Activated T-cell treated with anti-CD3 and anti-CD28 coated beads for 1 hour (primary cell): ENCODE data around the gene SPRYD3.
"Not testable (repeated sequence)": the region's sequence is repeated elsewhere in the genome, so short reads cannot be mapped to it uniquely, and the experiment has no call there.

Experiments
- DNase-seq: peaks from one replicate; pipeline ENCODE4 v3.0.0-alpha.2; 2020; ENCODE audit warnings: low read depth

The SPRYD3 gene

GRCh38 chr12:53049571-53050318, 29.4 kb downstream of the SPRYD3 start, which contains the start of gene TNS2:
Gene TNS2, plus strand, starts transcription at chr12:53050065. Its CDS starts 121 bp downstream, at chr12:53050186.
- no peak for DNase-seq

DNA sequence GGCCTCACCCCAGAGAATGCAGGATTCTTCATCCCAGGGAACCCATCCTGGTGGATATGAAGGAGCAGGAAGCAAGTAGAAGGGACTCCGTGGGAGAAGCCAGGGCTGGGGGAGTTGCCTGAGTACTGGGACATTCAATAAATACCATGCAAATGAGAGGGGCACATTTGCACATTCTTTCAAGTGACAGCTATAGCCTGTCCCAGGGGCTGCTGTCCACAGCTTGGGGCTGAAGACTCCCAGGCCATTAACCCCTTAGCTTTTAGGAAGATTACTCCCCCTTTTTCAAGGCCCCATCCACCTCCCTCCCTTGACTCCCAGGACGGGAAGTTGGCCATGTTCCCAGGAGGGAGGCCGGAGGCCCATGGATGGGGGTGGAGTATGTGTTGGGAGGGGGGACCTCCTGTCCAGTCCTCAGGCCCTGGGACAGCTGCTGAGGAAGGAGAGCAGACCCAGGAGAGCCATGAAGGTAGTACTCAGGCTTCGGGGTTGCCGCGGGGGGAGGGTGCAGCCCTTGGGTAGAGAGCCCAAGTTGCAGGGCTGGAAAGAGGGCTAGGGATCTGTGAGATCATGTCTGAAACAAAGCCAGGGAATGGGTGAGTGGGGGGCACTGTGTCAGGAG, 30.3 kb downstream of the SPRYD3 start:
- no peak for DNase-seq

DNA sequence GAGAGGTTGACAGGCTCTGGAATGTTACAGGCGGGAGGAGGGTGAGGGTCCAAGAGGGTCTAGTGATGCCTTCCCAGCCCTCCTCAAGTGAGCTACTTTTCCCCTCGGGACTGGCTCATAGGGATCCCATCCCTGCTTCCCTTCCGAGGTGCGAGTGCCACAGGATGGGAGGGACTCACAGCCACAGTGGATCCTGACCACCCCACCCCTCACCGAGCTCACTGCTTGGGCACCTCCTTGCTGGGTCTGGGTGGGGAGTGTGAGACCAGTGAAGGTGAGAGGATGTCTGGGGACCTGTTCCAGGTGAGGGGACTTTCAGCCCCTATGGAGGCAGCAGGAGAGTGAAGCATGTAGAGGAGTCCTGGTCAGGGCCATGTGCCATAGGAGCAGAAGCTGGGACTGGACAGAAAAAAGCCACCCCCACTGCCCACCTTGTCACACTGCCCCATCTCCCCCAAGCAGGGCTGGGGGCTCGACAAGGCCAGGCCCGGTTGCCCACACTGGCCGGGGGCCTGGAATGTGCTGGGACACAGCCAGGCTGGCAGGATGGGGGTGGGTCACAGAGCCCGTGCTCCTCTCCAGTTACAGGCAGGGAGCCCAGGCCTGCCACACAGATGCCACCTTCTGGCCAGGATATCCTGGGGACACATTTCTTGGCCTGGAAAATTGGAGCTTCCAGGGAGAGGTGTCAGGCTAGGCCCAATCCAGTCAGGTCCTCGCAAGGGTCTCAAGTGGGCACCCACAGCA, 31.0 kb downstream of the SPRYD3 start:
- no peak for DNase-seq

DNA sequence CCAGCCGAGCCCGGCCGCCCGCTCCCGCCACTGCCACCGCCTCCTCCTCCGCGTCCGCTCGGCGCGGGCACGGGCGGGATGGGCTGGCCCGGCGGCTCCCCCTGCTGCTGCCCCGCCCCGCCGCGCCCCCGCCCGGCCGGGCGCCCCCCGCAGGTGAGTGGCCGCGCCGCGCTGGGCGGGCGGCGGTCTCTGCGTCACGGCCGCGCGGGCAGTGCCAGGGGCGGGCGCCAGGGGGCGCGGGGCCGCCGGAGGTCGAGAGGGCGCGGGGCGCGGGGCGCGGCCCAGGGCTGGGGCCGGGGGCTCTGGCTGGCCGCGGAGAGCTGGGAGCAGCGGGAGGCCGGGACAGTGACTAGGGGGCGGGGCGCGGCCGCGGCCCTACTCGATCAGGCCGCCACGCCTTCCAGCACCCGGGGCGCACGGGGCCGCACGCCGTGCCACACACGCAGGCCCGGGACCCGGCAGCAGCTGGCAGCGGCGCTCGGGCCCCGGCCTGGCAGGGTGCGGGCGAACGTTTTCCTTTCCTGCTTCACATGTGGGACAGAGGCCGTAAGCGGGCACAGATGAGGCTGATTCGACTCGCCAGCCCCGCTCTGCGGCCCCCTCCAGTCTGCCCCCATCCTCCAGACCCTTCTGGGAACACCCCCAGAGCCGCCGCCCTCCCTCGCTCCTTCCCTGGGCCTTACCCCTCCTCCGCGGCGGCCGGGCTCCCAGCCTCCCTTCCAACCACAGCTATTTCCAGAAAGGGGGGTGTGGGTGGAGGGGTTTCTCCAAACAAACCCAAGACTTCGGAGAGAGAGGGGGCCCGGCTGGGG, 31.8 kb downstream of the SPRYD3 start:
- DNase-seq = peak; percentile 58

- DNase-seq = peak; percentile 36
These were observed 32.5 kb downstream of the SPRYD3 start for GRCh38 chr12:53046655-53047220.

GRCh38 chr12:53045696-53046045, 33.5 kb downstream of the SPRYD3 start:
- DNase-seq = no peak

GRCh38 chr12:53044896-53045695, 34.1 kb downstream of the SPRYD3 start:
- no peak for DNase-seq

DNA sequence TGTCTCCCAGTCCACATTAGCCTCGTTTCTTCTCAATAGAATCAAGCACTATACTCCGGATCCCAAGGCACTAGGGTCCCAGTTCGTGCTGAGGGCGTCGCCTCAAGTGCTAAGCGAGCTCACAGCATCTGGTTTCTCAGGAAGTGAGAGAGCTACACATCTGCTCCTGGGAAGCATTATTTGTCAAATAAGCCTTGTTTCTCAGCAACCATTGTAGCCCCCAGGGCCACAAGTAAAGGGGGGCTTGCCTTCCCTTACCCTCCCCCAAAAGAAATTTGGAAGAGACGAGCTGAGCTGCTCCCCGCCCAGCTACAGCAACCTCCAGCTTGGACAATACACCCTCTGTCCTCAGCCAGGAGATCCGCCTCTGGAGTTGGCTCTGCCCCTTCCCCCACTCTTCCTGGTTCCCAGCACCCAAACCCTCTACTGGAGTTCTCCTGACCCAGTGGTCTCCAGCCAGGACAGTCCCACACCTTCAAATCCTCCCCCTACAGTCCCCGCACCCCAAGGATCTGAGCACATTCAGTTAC, 35.1 kb downstream of the SPRYD3 start:
- no peak for DNase-seq

DNA sequence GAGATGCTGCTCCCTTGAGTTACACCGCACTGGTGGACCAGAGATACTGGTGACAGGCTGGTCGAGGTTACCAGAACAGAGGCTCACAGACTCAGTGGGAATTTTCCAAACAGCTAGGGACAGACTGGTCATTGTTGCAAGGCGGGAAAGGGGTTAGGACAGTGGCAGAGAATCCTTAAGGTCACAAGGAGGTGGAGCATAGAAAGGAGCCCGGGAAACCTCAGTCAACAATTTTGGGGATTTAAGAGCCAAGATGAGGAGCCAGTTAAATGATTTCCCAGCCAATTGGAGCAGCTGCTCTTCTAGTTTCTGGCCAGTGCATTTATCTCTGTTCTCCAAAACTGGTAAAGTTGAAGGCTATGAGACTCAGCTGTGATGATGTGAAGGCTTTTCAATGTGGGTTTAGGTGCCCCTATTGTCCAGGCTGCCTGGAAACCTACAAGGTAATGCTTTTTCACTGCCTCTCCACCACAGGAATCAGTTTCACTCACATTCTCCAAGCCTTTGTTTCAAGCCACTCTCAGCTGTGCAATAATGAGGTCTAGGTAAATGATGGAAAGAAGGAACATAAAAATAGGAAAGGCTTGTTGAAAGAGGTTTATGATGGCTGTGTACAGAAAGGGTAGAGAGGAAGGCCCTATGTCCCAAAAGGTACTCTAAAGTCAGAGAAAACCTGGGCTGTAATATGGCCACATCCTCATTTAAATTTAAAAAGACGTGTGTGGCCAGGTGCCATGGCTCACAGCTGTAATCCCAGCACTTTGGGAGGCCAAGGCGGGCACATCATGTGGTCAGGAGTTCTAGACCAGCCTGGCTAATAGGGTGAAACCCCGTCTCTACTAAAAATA, 36.4 kb downstream of the SPRYD3 start:
- no peak for DNase-seq

DNA sequence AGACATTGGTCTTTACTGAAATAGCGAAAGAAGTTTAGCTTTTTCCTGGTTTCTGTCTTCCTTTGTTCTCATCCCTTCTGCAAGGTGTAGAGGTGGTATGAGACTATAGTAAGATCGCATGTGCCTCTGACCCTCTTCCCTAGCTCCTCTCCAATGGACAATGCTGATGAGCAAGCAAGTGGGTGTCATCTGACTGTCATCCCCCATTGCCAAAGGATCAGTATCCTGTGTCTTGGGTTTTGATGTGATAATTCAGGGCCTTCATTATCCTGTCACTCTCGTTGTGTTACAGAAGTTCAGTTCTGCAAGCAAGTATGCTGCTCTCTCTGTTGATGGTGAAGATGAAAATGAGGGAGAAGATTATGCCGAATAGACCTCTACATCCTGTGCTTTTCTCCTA, 39.3 kb downstream of the SPRYD3 start:
- no peak for DNase-seq

- DNase-seq = no peak
These were observed 42.4 kb downstream of the SPRYD3 start for GRCh38 chr12:53036802-53037201.

- DNase-seq = no peak
These were observed 44.7 kb downstream of the SPRYD3 start for GRCh38 chr12:53034459-53034858.

DNA sequence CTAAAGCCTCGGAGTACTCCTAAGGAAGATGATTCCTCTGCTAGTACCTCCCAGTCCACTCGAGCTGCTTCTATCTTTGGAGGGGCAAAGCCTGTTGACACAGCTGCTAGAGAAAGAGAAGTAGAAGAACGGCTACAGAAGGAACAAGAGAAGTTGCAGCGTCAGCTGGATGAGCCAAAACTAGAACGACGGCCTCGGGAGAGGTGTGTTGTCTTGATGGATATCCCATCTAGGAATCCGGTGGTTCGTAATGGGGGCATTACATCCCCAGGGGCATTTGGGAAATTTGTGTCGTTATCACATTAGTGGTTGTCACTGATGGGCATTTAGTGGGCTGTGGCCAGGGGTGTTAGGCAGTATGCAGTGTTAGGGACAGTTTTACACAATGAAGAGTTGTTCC, 45.4 kb downstream of the SPRYD3 start:
- DNase-seq = not testable (repeated sequence)

DNA sequence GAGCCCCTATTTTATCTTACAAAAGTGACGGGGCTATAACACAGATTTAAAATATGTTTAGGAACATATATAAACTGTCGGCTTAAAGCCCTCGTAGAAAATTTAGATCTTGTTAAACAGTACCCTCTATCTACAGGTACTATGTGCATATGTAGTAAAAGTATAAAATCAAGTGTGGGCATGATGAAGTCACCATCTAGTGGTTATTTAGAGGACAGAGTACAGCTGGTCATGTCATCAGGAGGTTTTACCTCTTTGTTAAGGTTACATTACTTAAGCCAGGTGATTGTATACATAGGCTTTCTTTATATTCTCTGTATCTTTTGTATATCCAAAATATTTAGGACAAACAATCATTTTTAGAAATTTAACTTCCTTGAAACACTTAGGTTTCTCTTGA, 47.6 kb downstream of the SPRYD3 start:
- DNase-seq = no peak

GRCh38 chr12:53027014-53027413, 52.2 kb downstream of the SPRYD3 start:
- DNase-seq = not testable (repeated sequence)

DNA sequence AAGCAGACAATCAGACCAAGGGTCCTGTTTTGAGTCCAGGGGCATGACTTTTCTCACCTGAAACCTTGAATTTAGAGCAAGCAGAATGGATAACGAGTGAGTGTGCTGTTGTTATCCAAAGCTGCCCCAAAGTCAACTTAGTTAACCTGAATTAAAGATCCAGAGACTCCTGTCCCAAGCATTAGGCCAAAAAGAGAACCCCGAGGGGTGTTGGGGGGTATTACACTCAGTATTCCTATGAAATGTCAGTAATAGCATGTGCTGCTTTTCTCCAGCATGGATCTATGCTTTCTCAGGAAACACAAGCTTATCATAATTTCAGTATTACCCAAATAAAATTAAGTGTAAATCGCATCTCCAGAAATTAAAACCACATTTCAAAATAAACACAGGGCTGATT, 53.9 kb downstream of the SPRYD3 start:
- DNase-seq = no peak

DNA sequence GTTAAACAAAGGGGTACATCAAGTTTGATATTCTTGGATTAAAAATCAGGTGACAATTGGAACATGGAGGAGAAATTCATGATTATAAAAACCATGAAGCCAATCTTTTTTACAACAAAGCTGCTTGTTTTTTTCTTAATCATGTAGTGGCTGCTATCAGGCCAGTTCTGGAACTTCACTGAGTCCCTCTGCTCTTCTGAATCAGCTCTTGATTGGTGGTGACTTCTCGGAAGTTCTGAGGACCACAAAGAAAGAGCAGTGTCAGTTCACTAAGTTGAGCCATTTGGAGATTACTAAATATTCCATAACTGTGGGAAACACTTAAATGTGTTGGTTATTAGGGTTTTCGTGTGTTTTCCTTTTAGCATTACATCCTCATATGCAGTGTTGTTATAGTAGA, 64.5 kb downstream of the SPRYD3 start:
- DNase-seq = no peak
